ENCODE measurements around the gene CDK2. TPM values are rescaled to one million over a fixed set of nuclear protein-coding genes. Genes with fewer than 3 reads are reported as not detected.
A peak's percentile ranks its signal among the peaks of the same experiment; 100 is the strongest.

The CDK2 gene
- total and polyA plus RNA-seq, 4 donors, result 5.1 to 22.6 (median 8.0) TPM

DNA sequence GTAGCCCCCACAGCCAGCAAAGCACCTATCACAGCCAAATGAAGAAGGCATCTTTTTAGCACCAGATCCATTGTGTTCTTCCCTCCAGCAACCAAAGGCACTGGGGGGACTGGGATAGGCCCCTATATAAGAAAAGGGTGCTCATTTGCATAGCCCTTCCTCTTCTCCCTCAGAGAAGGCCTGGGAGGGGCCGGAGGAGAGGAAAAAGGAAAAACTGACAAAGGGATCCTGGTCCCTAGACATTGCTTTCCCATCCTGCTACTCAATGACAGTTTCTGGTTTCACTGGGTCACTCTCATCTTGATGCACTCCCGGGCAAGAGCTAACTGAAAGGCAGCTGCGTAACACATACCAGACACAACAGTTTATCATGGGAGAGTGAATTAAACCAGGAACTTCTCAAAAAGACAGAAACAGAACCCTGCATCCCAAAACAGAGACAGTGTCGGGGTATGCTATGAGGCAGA is 656 bp upstream of the CDK2 start, which contains the start of gene PMEL:
PMEL (minus strand) TSS at position 102 of the 467 bp plus-strand sequence; CDS start at position 71, 31 bp downstream.
- no peaks in the 10 kb centered on the region for H3K9me3 ChIP-seq (ENCODE audit: control insufficient read depth in 4 of 4, low read length in 3 of 4)
- peaks cover 7 to 17% (median 11%) of the 10 kb centered on the region in 4 donors for H3K4me1 ChIP-seq (ENCODE audit: control insufficient read depth in 4 of 4, insufficient read depth in 4 of 4, low read length in 3 of 4)
- H3K36me3 ChIP-seq (ENCODE audit: control insufficient read depth in 4 of 4, insufficient read depth in 3 of 4, low read depth in 1 of 4, low read length in 3 of 4), result peaks cover 0 to 4% (median 0%) of the 10 kb centered on the region in 4 donors
- no peak for TF ChIP-seq RXRA (IDR thresholded peaks at IDR 0.05)
- no peak for TF ChIP-seq SP1 (IDR thresholded peaks at IDR 0.05)
- no peak for TF ChIP-seq ATF3 (IDR thresholded peaks at IDR 0.05)
- TF ChIP-seq RAD21 (IDR thresholded peaks at IDR 0.05), result no peak
- no peak for TF ChIP-seq CTCF (IDR thresholded peaks at IDR 0.05; ENCODE audit: low read depth, low read length, missing input control)
- TF ChIP-seq FOXA1 (IDR thresholded peaks at IDR 0.05), result no peak
- no peak for TF ChIP-seq NR2F2 (IDR thresholded peaks at IDR 0.05)
- TF ChIP-seq YY1 (IDR thresholded peaks at IDR 0.05), result no peak
- no peak for TF ChIP-seq HNF4G (IDR thresholded peaks at IDR 0.05)
- no peak for TF ChIP-seq HNF4A (conservative IDR thresholded peaks at IDR 0.05)
- no peak for TF ChIP-seq MAX (IDR thresholded peaks at IDR 0.05)
- TF ChIP-seq TAF1 (conservative IDR thresholded peaks at IDR 0.05), result no peak
- no peak for TF ChIP-seq JUND (IDR thresholded peaks at IDR 0.05)
- no peak for TF ChIP-seq GABPA (IDR thresholded peaks at IDR 0.05 in 1 of 2, conservative IDR thresholded peaks at IDR 0.05 in 1 of 2)
- TF ChIP-seq ZBTB33 (IDR thresholded peaks at IDR 0.05), result no peak
- TF ChIP-seq EGR1 (IDR thresholded peaks at IDR 0.05; ENCODE audit: low read depth in 2 of 2), result no peak
- no peak for TF ChIP-seq REST (IDR thresholded peaks at IDR 0.05)
- TF ChIP-seq FOXA2 (IDR thresholded peaks at IDR 0.05), result no peak
- peak within 1 kb of the TSS; percentile 65 to 86 for H3K27ac ChIP-seq (ENCODE audit: low read depth in 1 of 2, low read length in 2 of 2)
- H3K27me3 ChIP-seq (ENCODE audit: control insufficient read depth in 4 of 4, insufficient read depth in 4 of 4, low read length in 3 of 4), result no peaks in the 10 kb centered on the region
- no peak for DNase-seq (ENCODE audit: low spot score)
- peak within 1 kb of the TSS; percentile 65 to 80 for H3K9ac ChIP-seq (ENCODE audit: low read depth in 1 of 2, low read length in 2 of 2)
- WGBS, result 13% methylated on average over 4 of the region's 4 CpGs
- H3K4me3 ChIP-seq (ENCODE audit: low read depth in 1 of 3, low read length in 3 of 3), result peak within 1 kb of the TSS; percentile 62 to 88 (median 64)
